ENCODE data around the gene NRDE2. TPM values are rescaled to one million over a fixed set of nuclear protein-coding genes. Genes with fewer than 3 reads are reported as not detected.

NRDE2 gene
- total and polyA plus RNA-seq, 4 donors: 5.6 to 20.0 (median 13.7) TPM

DNA sequence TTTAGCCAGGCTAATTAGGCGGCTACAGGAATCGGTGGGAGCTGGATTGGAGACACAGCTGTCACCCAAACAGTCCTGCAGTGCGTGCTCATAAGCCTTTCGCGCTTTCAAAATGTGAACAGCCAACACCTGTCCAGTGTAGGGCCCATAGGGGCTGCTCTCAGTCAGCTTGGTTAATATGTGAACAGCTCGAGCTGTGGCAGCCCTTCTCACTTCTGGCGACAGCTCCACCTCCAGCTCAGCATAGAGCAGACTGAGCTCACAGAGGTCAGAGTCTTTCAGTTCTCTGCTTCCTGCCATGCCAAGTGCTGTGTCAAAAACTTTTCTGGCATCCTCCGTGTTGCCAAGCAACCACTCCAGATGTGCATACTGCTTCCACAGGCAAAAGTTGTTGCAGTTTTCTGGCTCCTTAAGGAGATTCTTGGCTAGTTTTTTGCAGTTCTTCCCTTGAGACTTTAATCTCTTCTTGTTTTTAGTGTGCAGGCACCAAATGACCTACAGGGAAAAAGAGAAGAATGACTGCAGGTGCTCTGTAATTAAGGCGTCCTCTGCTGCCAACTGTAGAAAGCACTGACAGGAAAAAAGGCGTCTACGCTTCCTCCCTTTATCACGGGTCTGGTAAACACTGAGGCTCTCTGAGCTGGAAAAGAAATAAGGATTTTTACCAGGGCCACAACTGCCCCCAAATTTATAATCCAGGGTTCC is 42.9 kb downstream of the NRDE2 start:
- H3K36me3 ChIP-seq (ENCODE audit: control insufficient read depth in 4 of 4, insufficient read depth in 3 of 4, low read depth in 1 of 4, low read length in 3 of 4): peaks cover 9 to 62% (median 32%) of the 10 kb centered on the region in 4 donors
- H3K27ac ChIP-seq (ENCODE audit: low read depth in 1 of 2, low read length in 2 of 2): peak overlapping the region in 1 of 2 donors; percentile 31
- TF ChIP-seq, protein P1, sequence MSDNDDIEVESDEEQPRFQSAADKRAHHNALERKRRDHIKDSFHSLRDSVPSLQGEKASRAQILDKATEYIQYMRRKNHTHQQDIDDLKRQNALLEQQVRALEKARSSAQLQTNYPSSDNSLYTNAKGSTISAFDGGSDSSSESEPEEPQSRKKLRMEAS (IDR thresholded peaks at IDR 0.05): no peak
- TF ChIP-seq FOXA2 (IDR thresholded peaks at IDR 0.05): no peak
- no peak for TF ChIP-seq FOXA1 (IDR thresholded peaks at IDR 0.05)
- TF ChIP-seq YY1 (IDR thresholded peaks at IDR 0.05): no peak
- peak; percentile 18 to 19 for TF ChIP-seq RXRA (IDR thresholded peaks at IDR 0.05)
- TF ChIP-seq NR2F2 (IDR thresholded peaks at IDR 0.05): peak; percentile 20
- no peak for TF ChIP-seq GABPA (IDR thresholded peaks at IDR 0.05 in 1 of 2, conservative IDR thresholded peaks at IDR 0.05 in 1 of 2)
- TF ChIP-seq TAF1 (conservative IDR thresholded peaks at IDR 0.05): no peak
- TF ChIP-seq, protein P2, sequence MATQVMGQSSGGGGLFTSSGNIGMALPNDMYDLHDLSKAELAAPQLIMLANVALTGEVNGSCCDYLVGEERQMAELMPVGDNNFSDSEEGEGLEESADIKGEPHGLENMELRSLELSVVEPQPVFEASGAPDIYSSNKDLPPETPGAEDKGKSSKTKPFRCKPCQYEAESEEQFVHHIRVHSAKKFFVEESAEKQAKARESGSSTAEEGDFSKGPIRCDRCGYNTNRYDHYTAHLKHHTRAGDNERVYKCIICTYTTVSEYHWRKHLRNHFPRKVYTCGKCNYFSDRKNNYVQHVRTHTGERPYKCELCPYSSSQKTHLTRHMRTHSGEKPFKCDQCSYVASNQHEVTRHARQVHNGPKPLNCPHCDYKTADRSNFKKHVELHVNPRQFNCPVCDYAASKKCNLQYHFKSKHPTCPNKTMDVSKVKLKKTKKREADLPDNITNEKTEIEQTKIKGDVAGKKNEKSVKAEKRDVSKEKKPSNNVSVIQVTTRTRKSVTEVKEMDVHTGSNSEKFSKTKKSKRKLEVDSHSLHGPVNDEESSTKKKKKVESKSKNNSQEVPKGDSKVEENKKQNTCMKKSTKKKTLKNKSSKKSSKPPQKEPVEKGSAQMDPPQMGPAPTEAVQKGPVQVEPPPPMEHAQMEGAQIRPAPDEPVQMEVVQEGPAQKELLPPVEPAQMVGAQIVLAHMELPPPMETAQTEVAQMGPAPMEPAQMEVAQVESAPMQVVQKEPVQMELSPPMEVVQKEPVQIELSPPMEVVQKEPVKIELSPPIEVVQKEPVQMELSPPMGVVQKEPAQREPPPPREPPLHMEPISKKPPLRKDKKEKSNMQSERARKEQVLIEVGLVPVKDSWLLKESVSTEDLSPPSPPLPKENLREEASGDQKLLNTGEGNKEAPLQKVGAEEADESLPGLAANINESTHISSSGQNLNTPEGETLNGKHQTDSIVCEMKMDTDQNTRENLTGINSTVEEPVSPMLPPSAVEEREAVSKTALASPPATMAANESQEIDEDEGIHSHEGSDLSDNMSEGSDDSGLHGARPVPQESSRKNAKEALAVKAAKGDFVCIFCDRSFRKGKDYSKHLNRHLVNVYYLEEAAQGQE (IDR thresholded peaks at IDR 0.05): peak; percentile 10
- no peak for TF ChIP-seq EGR1 (IDR thresholded peaks at IDR 0.05; ENCODE audit: low read depth in 2 of 2)
- no peak for TF ChIP-seq HNF4G (IDR thresholded peaks at IDR 0.05)
- TF ChIP-seq, protein P3, sequence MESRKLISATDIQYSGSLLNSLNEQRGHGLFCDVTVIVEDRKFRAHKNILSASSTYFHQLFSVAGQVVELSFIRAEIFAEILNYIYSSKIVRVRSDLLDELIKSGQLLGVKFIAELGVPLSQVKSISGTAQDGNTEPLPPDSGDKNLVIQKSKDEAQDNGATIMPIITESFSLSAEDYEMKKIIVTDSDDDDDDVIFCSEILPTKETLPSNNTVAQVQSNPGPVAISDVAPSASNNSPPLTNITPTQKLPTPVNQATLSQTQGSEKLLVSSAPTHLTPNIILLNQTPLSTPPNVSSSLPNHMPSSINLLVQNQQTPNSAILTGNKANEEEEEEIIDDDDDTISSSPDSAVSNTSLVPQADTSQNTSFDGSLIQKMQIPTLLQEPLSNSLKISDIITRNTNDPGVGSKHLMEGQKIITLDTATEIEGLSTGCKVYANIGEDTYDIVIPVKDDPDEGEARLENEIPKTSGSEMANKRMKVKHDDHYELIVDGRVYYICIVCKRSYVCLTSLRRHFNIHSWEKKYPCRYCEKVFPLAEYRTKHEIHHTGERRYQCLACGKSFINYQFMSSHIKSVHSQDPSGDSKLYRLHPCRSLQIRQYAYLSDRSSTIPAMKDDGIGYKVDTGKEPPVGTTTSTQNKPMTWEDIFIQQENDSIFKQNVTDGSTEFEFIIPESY (IDR thresholded peaks at IDR 0.05): no peak
- peak; percentile 49 for TF ChIP-seq SP1 (IDR thresholded peaks at IDR 0.05)
- no peak for TF ChIP-seq JUND (IDR thresholded peaks at IDR 0.05)
- TF ChIP-seq RAD21 (IDR thresholded peaks at IDR 0.05): peak in 1 of 2 donors; percentile 35
- TF ChIP-seq, protein P4, sequence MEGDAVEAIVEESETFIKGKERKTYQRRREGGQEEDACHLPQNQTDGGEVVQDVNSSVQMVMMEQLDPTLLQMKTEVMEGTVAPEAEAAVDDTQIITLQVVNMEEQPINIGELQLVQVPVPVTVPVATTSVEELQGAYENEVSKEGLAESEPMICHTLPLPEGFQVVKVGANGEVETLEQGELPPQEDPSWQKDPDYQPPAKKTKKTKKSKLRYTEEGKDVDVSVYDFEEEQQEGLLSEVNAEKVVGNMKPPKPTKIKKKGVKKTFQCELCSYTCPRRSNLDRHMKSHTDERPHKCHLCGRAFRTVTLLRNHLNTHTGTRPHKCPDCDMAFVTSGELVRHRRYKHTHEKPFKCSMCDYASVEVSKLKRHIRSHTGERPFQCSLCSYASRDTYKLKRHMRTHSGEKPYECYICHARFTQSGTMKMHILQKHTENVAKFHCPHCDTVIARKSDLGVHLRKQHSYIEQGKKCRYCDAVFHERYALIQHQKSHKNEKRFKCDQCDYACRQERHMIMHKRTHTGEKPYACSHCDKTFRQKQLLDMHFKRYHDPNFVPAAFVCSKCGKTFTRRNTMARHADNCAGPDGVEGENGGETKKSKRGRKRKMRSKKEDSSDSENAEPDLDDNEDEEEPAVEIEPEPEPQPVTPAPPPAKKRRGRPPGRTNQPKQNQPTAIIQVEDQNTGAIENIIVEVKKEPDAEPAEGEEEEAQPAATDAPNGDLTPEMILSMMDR (IDR thresholded peaks at IDR 0.05; ENCODE audit: low read depth, low read length, missing input control): no peak
- TF ChIP-seq HNF4A (conservative IDR thresholded peaks at IDR 0.05): peak; percentile 35 to 66
- TF ChIP-seq, protein P5, sequence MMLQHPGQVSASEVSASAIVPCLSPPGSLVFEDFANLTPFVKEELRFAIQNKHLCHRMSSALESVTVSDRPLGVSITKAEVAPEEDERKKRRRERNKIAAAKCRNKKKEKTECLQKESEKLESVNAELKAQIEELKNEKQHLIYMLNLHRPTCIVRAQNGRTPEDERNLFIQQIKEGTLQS (IDR thresholded peaks at IDR 0.05): no peak
- H3K4me1 ChIP-seq (ENCODE audit: control insufficient read depth in 4 of 4, insufficient read depth in 4 of 4, low read length in 3 of 4): peaks cover 0 to 11% (median 4%) of the 10 kb centered on the region in 4 donors
- whole genome bisulfite sequencing: 66% methylated on average over 12 of the region's 12 CpGs
- H3K4me3 ChIP-seq (ENCODE audit: low read depth in 1 of 3, low read length in 3 of 3): no peak overlapping the region
- no peaks in the 10 kb centered on the region for H3K27me3 ChIP-seq (ENCODE audit: control insufficient read depth in 4 of 4, insufficient read depth in 4 of 4, low read length in 3 of 4)
- no peaks in the 10 kb centered on the region for H3K9me3 ChIP-seq (ENCODE audit: control insufficient read depth in 4 of 4, low read length in 3 of 4)
- no peak overlapping the region for H3K9ac ChIP-seq (ENCODE audit: low read depth in 1 of 2, low read length in 2 of 2)
- peak; percentile 49 for DNase-seq (ENCODE audit: low spot score)
